ENCODE measurements around the gene INPP5D. TPM values are rescaled to one million over a fixed set of nuclear protein-coding genes. Genes with fewer than 3 reads are reported as not detected.

INPP5D gene
- total and polyA plus RNA-seq, 2 of the 13 experiments (the other 11 are each of a cell fraction or from before 2014, with no cell fraction given): 16.7 to 18.0 TPM

GRCh38 chr2:233036162-233036838, 23.8 kb upstream of the INPP5D start (continued):
- TF ChIP-seq, protein P1, sequence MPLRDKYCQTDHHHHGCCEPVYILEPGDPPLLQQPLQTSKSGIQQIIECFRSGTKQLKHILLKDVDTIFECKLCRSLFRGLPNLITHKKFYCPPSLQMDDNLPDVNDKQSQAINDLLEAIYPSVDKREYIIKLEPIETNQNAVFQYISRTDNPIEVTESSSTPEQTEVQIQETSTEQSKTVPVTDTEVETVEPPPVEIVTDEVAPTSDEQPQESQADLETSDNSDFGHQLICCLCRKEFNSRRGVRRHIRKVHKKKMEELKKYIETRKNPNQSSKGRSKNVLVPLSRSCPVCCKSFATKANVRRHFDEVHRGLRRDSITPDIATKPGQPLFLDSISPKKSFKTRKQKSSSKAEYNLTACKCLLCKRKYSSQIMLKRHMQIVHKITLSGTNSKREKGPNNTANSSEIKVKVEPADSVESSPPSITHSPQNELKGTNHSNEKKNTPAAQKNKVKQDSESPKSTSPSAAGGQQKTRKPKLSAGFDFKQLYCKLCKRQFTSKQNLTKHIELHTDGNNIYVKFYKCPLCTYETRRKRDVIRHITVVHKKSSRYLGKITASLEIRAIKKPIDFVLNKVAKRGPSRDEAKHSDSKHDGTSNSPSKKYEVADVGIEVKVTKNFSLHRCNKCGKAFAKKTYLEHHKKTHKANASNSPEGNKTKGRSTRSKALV (CRISPR knock-in tag; IDR thresholded peaks at IDR 0.05): no peak
- no peak for TF ChIP-seq ZKSCAN8 (CRISPR knock-in tag; IDR thresholded peaks at IDR 0.05; ENCODE audit: borderline replicate concordance)
- TF ChIP-seq HES4 (CRISPR knock-in tag; IDR thresholded peaks at IDR 0.05; ENCODE audit: borderline replicate concordance): 0 out of 2 replicates have a peak, but pooled peaks have one; percentile 7
- TF ChIP-seq, protein P2, sequence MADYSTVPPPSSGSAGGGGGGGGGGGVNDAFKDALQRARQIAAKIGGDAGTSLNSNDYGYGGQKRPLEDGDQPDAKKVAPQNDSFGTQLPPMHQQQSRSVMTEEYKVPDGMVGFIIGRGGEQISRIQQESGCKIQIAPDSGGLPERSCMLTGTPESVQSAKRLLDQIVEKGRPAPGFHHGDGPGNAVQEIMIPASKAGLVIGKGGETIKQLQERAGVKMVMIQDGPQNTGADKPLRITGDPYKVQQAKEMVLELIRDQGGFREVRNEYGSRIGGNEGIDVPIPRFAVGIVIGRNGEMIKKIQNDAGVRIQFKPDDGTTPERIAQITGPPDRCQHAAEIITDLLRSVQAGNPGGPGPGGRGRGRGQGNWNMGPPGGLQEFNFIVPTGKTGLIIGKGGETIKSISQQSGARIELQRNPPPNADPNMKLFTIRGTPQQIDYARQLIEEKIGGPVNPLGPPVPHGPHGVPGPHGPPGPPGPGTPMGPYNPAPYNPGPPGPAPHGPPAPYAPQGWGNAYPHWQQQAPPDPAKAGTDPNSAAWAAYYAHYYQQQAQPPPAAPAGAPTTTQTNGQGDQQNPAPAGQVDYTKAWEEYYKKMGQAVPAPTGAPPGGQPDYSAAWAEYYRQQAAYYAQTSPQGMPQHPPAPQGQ (CRISPR knock-in tag; IDR thresholded peaks at IDR 0.05; ENCODE audit: borderline replicate concordance): no peak
- no peak for TF ChIP-seq ZNF460 (CRISPR knock-in tag; IDR thresholded peaks at IDR 0.05; ENCODE audit: borderline replicate concordance)
- TF ChIP-seq MEIS1 (CRISPR knock-in tag; IDR thresholded peaks at IDR 0.05; ENCODE audit: borderline replicate concordance): no peak
- no peak for TF ChIP-seq ZNF792 (CRISPR knock-in tag; IDR thresholded peaks at IDR 0.05)
- TF ChIP-seq ZNF282 (IDR thresholded peaks at IDR 0.05; ENCODE audit: partially characterized antibody): peak; percentile 45
- TF ChIP-seq FOXA1 (IDR thresholded peaks at IDR 0.05): peak; percentile 57
- TF ChIP-seq FOXA1 (CRISPR knock-in tag; IDR thresholded peaks at IDR 0.05): no peak
- TF ChIP-seq ZNF501 (CRISPR knock-in tag; IDR thresholded peaks at IDR 0.05): no peak
- TF ChIP-seq ZNF598 (CRISPR knock-in tag; IDR thresholded peaks at IDR 0.05; ENCODE audit: borderline replicate concordance): no peak
- TF ChIP-seq ZNF326 (CRISPR knock-in tag; IDR thresholded peaks at IDR 0.05; ENCODE audit: borderline replicate concordance): no peak
- no peak for TF ChIP-seq ATRX (CRISPR knock-in tag; IDR thresholded peaks at IDR 0.05; ENCODE audit: borderline replicate concordance)
- no peak for TF ChIP-seq ZFY (CRISPR knock-in tag; IDR thresholded peaks at IDR 0.05)
- 0 out of 2 replicates have a peak, but pooled peaks have one; percentile 80 for TF ChIP-seq NBN (conservative IDR thresholded peaks at IDR 0.05)
- no peak for TF ChIP-seq ZBTB1 (CRISPR knock-in tag; IDR thresholded peaks at IDR 0.05; ENCODE audit: borderline replicate concordance)
